ENCODE measurements around the gene PCGF5. TPM values are rescaled to one million over a fixed set of nuclear protein-coding genes. Genes with fewer than 3 reads are reported as not detected.

Gene PCGF5
- total and polyA plus RNA-seq, 2 of the 8 experiments (the other 6 are each of a cell fraction or from before 2014, with no cell fraction given) = 5.8 to 8.4 TPM

- Histone ChIP-seq H3K79me2 (ENCODE audit: control insufficient read depth in 1 of 2, insufficient read depth in 2 of 2, low read length in 2 of 2) (no peaks in the 10 kb centered on the region), H3K4ac (replicated peaks; ENCODE audit: insufficient read length, low read depth, low read length) (no peak overlapping the region), H2AFZ (ENCODE audit: low read length) (no peak overlapping the region), H3K79me1 (ENCODE audit: low read depth, low read length) (no peaks in the 10 kb centered on the region), H3K18ac (ENCODE audit: extremely low read depth, low read length) (no peak overlapping the region), H4K20me1 (replicated peaks in 1 of 2; ENCODE audit: control insufficient read depth in 1 of 2, insufficient read depth in 2 of 2, low read length in 2 of 2) (peaks cover 0 to 2% of the 10 kb centered on the region in 2 experiments), H2BK120ac (replicated peaks; ENCODE audit: low read depth, low read length) (no peak overlapping the region), H2BK12ac (ENCODE audit: low read depth, low read length) (no peak overlapping the region), H3K9me3 (ENCODE audit: insufficient read depth in 2 of 2, low read depth in 1 of 2, low read length in 1 of 2) (no peaks in the 10 kb centered on the region), H3K14ac (ENCODE audit: insufficient read length) (no peak overlapping the region), H3K9ac (replicated peaks in 1 of 4; ENCODE audit: extremely low read depth in 1 of 4, low read depth in 3 of 4, low read length in 3 of 4) (no peak overlapping the region), H3K4me2 (ENCODE audit: insufficient read depth in 1 of 2, low read depth in 2 of 2, low read length in 2 of 2) (no peak overlapping the region), H3K27me3 (replicated peaks in 1 of 4; ENCODE audit: control insufficient read depth in 3 of 4, extremely low read depth in 1 of 4, insufficient read depth in 3 of 4, low read length in 3 of 4) (peaks cover 4 to 32% (median 13%) of the 10 kb centered on the region in 4 experiments), H4K91ac (replicated peaks; ENCODE audit: insufficient read length, low read length) (no peak overlapping the region), H3K27ac (ENCODE audit: low read depth, low read length) (no peak overlapping the region), H4K8ac (ENCODE audit: extremely low read depth, insufficient read depth, low read length) (no peak overlapping the region), H3K4me3 (ENCODE audit: extremely low read depth in 1 of 4, insufficient read depth in 2 of 4, low read depth in 3 of 4, low read length in 4 of 4) (no peak overlapping the region), H2BK15ac (ENCODE audit: low read length) (no peak overlapping the region), H2BK5ac (ENCODE audit: low read depth, low read length) (no peak overlapping the region), H3K56ac (replicated peaks; ENCODE audit: insufficient read length, low read depth, low read length) (no peak overlapping the region), H3K4me1 (replicated peaks in 1 of 4; ENCODE audit: control insufficient read depth in 3 of 4, insufficient read depth in 4 of 4, low read length in 3 of 4) (peaks cover 0 to 2% (median 0%) of the 10 kb centered on the region in 4 experiments; a peak in 1 of 7 replicates), H3K23me2 (ENCODE audit: low read depth, low read length) (no peaks in the 10 kb centered on the region), H3K36me3 (ENCODE audit: control insufficient read depth in 2 of 4, insufficient read depth in 4 of 4, low read length in 3 of 4) (no peaks in the 10 kb centered on the region), H3K23ac (ENCODE audit: insufficient read length) (no peak overlapping the region), H4K5ac (ENCODE audit: insufficient read length, low read depth, low read length) (no peak overlapping the region), H2BK20ac (ENCODE audit: low read length) (no peak overlapping the region), H2AK5ac (ENCODE audit: low read depth, low read length) (no peak overlapping the region)
- ChIA-PET POLR2A (ENCODE audit: partially characterized antibody) (no interaction called here), CTCF (ENCODE audit: partially characterized antibody) (interaction anchor here (1.3 to 3.0 kb wide), 3 partner anchors 11 to 328 kb away, joined by 5 to 12 read pairs (median 6); no protein-coding TSS in a partner anchor)
- DNase-seq (ENCODE audit: low read depth in 1 of 2, low spot score in 2 of 2) = no peak
- no peak for FAIRE-seq
- 84% methylated on average over 1 of the region's 1 CpG; no CpG with 5 or more reads in 1 of the 2 experiments for WGBS, 2 experiments (ENCODE audit: extremely low coverage in 1 of 2, insufficient coverage in 1 of 2, insufficient read length in 1 of 2, insufficient replicate concordance in 2 of 2, low coverage in 1 of 2, low lambda C conversion rate in 2 of 2, missing lambda C conversion rate in 1 of 2)
- TF ChIP-seq EP300 (IDR thresholded peaks at IDR 0.05; ENCODE audit: borderline replicate concordance in 1 of 2, low read depth in 2 of 2, low read length in 2 of 2) = no peak
- TF ChIP-seq CREB1 (IDR thresholded peaks at IDR 0.05) = no peak
- TF ChIP-seq GTF2F1 (IDR thresholded peaks at IDR 0.05; ENCODE audit: borderline replicate concordance, low read depth, low read length) = no peak
- TF ChIP-seq FOSL1 (IDR thresholded peaks at IDR 0.05; ENCODE audit: insufficient read depth, low read depth, low read length) = no peak
- TF ChIP-seq KDM5A (IDR thresholded peaks at IDR 0.05; ENCODE audit: low read length) = no peak
- TF ChIP-seq SIN3A (conservative IDR thresholded peaks at IDR 0.05 in 1 of 2, IDR thresholded peaks at IDR 0.05 in 1 of 2; ENCODE audit: low read depth in 1 of 2, low read length in 2 of 2) = no peak
Measured at GRCh38 chr10:91239789-91240188, 19.3 kb downstream of the PCGF5 start.
